Measurements from ENCODE around the gene RNF44.

Gene RNF44

GRCh38 chr5:176514244-176514950 lies 22.8 kb downstream of the RNF44 start:
- Histone ChIP-seq H3K9ac (ENCODE audit: low read depth, low read length) (no peak overlapping the region), H3K27me3 (ENCODE audit: insufficient read depth, low read length) (no peaks in the 10 kb centered on the region), H3K36me3 (ENCODE audit: insufficient read depth, low read length) (peaks cover 4% of the 10 kb centered on the region; the same call in 1 of the 2 replicates), H3K9me3 (ENCODE audit: insufficient read depth, low read depth, low read length) (no peaks in the 10 kb centered on the region), H3K27ac (ENCODE audit: low read depth, low read length) (no peak overlapping the region), H3K4me1 (ENCODE audit: insufficient read depth, low read length) (no peaks in the 10 kb centered on the region), H3K4me3 (ENCODE audit: low read length) (no peak overlapping the region)
- WGBS = 92% methylated on average over 11 of the region's 11 CpGs

GRCh38 chr5:176513788-176514187 lies 23.4 kb downstream of the RNF44 start:
- WGBS = 90% methylated on average over 12 of the region's 12 CpGs
- Histone ChIP-seq H3K4me1 (ENCODE audit: insufficient read depth, low read length) (no peaks in the 10 kb centered on the region), H3K4me3 (ENCODE audit: low read length) (no peak overlapping the region)

GRCh38 chr5:176508603-176509002 lies 28.6 kb downstream of the RNF44 start:
- WGBS = 96% methylated on average over 4 of the region's 4 CpGs
- H3K4me1 ChIP-seq (ENCODE audit: insufficient read depth, low read length) = no peaks in the 10 kb centered on the region
- H3K36me3 ChIP-seq (ENCODE audit: insufficient read depth, low read length) = peaks cover 60% of the 10 kb centered on the region
- no peaks in the 10 kb centered on the region for H3K27me3 ChIP-seq (ENCODE audit: insufficient read depth, low read length)
- no peak overlapping the region for H3K4me3 ChIP-seq (ENCODE audit: low read length)
- no peaks in the 10 kb centered on the region for H3K9me3 ChIP-seq (ENCODE audit: insufficient read depth, low read depth, low read length)
- no peak overlapping the region for H3K9ac ChIP-seq (ENCODE audit: low read depth, low read length)
- no peak overlapping the region for H3K27ac ChIP-seq (ENCODE audit: low read depth, low read length)

More at GRCh38 chr5:176513788-176514187, 23.4 kb downstream of the RNF44 start:
- H3K27ac ChIP-seq (ENCODE audit: low read depth, low read length) = no peak overlapping the region
- H3K9me3 ChIP-seq (ENCODE audit: insufficient read depth, low read depth, low read length) = no peaks in the 10 kb centered on the region
- no peak overlapping the region for H3K9ac ChIP-seq (ENCODE audit: low read depth, low read length)
- peaks cover 11% of the 10 kb centered on the region; the same call in 1 of the 2 replicates for H3K36me3 ChIP-seq (ENCODE audit: insufficient read depth, low read length)
- no peaks in the 10 kb centered on the region for H3K27me3 ChIP-seq (ENCODE audit: insufficient read depth, low read length)

GRCh38 chr5:176507911-176508310 lies 29.3 kb downstream of the RNF44 start:
- Histone ChIP-seq H3K36me3 (ENCODE audit: insufficient read depth, low read length) (peaks cover 66% of the 10 kb centered on the region), H3K27me3 (ENCODE audit: insufficient read depth, low read length) (no peaks in the 10 kb centered on the region), H3K4me3 (ENCODE audit: low read length) (no peak overlapping the region), H3K9me3 (ENCODE audit: insufficient read depth, low read depth, low read length) (no peaks in the 10 kb centered on the region), H3K27ac (ENCODE audit: low read depth, low read length) (no peak overlapping the region), H3K4me1 (ENCODE audit: insufficient read depth, low read length) (no peaks in the 10 kb centered on the region), H3K9ac (ENCODE audit: low read depth, low read length) (no peak overlapping the region)
- 92% methylated on average over 2 of the region's 2 CpGs for WGBS

- H3K9ac ChIP-seq (ENCODE audit: low read depth, low read length) = no peak overlapping the region
- peaks cover 95% of the 10 kb centered on the region for H3K36me3 ChIP-seq (ENCODE audit: insufficient read depth, low read length)
- H3K27ac ChIP-seq (ENCODE audit: low read depth, low read length) = no peak overlapping the region
- H3K9me3 ChIP-seq (ENCODE audit: insufficient read depth, low read depth, low read length) = no peaks in the 10 kb centered on the region
- 94% methylated on average over 5 of the region's 5 CpGs for WGBS
- no peaks in the 10 kb centered on the region for H3K4me1 ChIP-seq (ENCODE audit: insufficient read depth, low read length)
- no peaks in the 10 kb centered on the region for H3K27me3 ChIP-seq (ENCODE audit: insufficient read depth, low read length)
- H3K4me3 ChIP-seq (ENCODE audit: low read length) = no peak overlapping the region
Observed at GRCh38 chr5:176503496-176503895, 33.7 kb downstream of the RNF44 start.

- Histone ChIP-seq H3K4me3 (ENCODE audit: low read length) (no peak overlapping the region), H3K9me3 (ENCODE audit: insufficient read depth, low read depth, low read length) (no peaks in the 10 kb centered on the region), H3K27me3 (ENCODE audit: insufficient read depth, low read length) (no peaks in the 10 kb centered on the region), H3K4me1 (ENCODE audit: insufficient read depth, low read length) (no peaks in the 10 kb centered on the region), H3K9ac (ENCODE audit: low read depth, low read length) (no peak overlapping the region), H3K27ac (ENCODE audit: low read depth, low read length) (no peak overlapping the region), H3K36me3 (ENCODE audit: insufficient read depth, low read length) (peaks cover 95% of the 10 kb centered on the region)
- WGBS = 94% methylated on average over 1 of the region's 1 CpG
Observed at GRCh38 chr5:176501333-176501732, 35.9 kb downstream of the RNF44 start.

- no peaks in the 10 kb centered on the region for H3K4me1 ChIP-seq (ENCODE audit: insufficient read depth, low read length)
- 93% methylated on average over 3 of the region's 3 CpGs for WGBS
- no peak overlapping the region for H3K4me3 ChIP-seq (ENCODE audit: low read length)
- no peaks in the 10 kb centered on the region for H3K9me3 ChIP-seq (ENCODE audit: insufficient read depth, low read depth, low read length)
- H3K9ac ChIP-seq (ENCODE audit: low read depth, low read length) = no peak overlapping the region
- no peaks in the 10 kb centered on the region for H3K27me3 ChIP-seq (ENCODE audit: insufficient read depth, low read length)
- no peak overlapping the region for H3K27ac ChIP-seq (ENCODE audit: low read depth, low read length)
- peaks cover 95% of the 10 kb centered on the region for H3K36me3 ChIP-seq (ENCODE audit: insufficient read depth, low read length)
Observed at GRCh38 chr5:176500511-176500910, 36.7 kb downstream of the RNF44 start.

GRCh38 chr5:176499273-176499672 lies 37.9 kb downstream of the RNF44 start:
- Histone ChIP-seq H3K27me3 (ENCODE audit: insufficient read depth, low read length) (no peaks in the 10 kb centered on the region), H3K4me1 (ENCODE audit: insufficient read depth, low read length) (no peaks in the 10 kb centered on the region), H3K27ac (ENCODE audit: low read depth, low read length) (no peak overlapping the region), H3K36me3 (ENCODE audit: insufficient read depth, low read length) (peaks cover 95% of the 10 kb centered on the region), H3K9ac (ENCODE audit: low read depth, low read length) (no peak overlapping the region), H3K4me3 (ENCODE audit: low read length) (no peak overlapping the region), H3K9me3 (ENCODE audit: insufficient read depth, low read depth, low read length) (no peaks in the 10 kb centered on the region)
- WGBS = 95% methylated on average over 5 of the region's 5 CpGs

GRCh38 chr5:176497852-176498251 lies 39.4 kb downstream of the RNF44 start:
- 94% methylated on average over 9 of the region's 9 CpGs for WGBS
- no peak overlapping the region for H3K27ac ChIP-seq (ENCODE audit: low read depth, low read length)
- H3K36me3 ChIP-seq (ENCODE audit: insufficient read depth, low read length) = peaks cover 97% of the 10 kb centered on the region
- no peak overlapping the region for H3K9ac ChIP-seq (ENCODE audit: low read depth, low read length)
- no peak overlapping the region for H3K4me3 ChIP-seq (ENCODE audit: low read length)
- no peaks in the 10 kb centered on the region for H3K27me3 ChIP-seq (ENCODE audit: insufficient read depth, low read length)
- H3K4me1 ChIP-seq (ENCODE audit: insufficient read depth, low read length) = no peaks in the 10 kb centered on the region
- no peaks in the 10 kb centered on the region for H3K9me3 ChIP-seq (ENCODE audit: insufficient read depth, low read depth, low read length)

GRCh38 chr5:176492431-176492830 lies 44.8 kb downstream of the RNF44 start:
- no peak overlapping the region for H3K9ac ChIP-seq (ENCODE audit: low read depth, low read length)
- no peaks in the 10 kb centered on the region for H3K9me3 ChIP-seq (ENCODE audit: insufficient read depth, low read depth, low read length)
- no peak overlapping the region for H3K27ac ChIP-seq (ENCODE audit: low read depth, low read length)
- no peaks in the 10 kb centered on the region for H3K27me3 ChIP-seq (ENCODE audit: insufficient read depth, low read length)
- no peaks in the 10 kb centered on the region for H3K4me1 ChIP-seq (ENCODE audit: insufficient read depth, low read length)
- H3K4me3 ChIP-seq (ENCODE audit: low read length) = no peak overlapping the region
- H3K36me3 ChIP-seq (ENCODE audit: insufficient read depth, low read length) = peaks cover 93% of the 10 kb centered on the region
- 92% methylated on average over 3 of the region's 3 CpGs for WGBS

GRCh38 chr5:176491901-176492300 lies 45.3 kb downstream of the RNF44 start:
- H3K27ac ChIP-seq (ENCODE audit: low read depth, low read length) = no peak overlapping the region
- no peaks in the 10 kb centered on the region for H3K27me3 ChIP-seq (ENCODE audit: insufficient read depth, low read length)
- H3K36me3 ChIP-seq (ENCODE audit: insufficient read depth, low read length) = peaks cover 93% of the 10 kb centered on the region

GRCh38 chr5:176491101-176491502 lies 46.1 kb downstream of the RNF44 start:
- H3K27me3 ChIP-seq (ENCODE audit: insufficient read depth, low read length) = no peaks in the 10 kb centered on the region
- H3K9ac ChIP-seq (ENCODE audit: low read depth, low read length) = no peak overlapping the region
- H3K36me3 ChIP-seq (ENCODE audit: insufficient read depth, low read length) = peaks cover 93% of the 10 kb centered on the region
- H3K4me3 ChIP-seq (ENCODE audit: low read length) = no peak overlapping the region
- 97% methylated on average over 3 of the region's 3 CpGs for WGBS
- H3K4me1 ChIP-seq (ENCODE audit: insufficient read depth, low read length) = no peaks in the 10 kb centered on the region
- no peaks in the 10 kb centered on the region for H3K9me3 ChIP-seq (ENCODE audit: insufficient read depth, low read depth, low read length)
- no peak overlapping the region for H3K27ac ChIP-seq (ENCODE audit: low read depth, low read length)

More at GRCh38 chr5:176491901-176492300, 45.3 kb downstream of the RNF44 start:
- Histone ChIP-seq H3K4me3 (ENCODE audit: low read length) (no peak overlapping the region), H3K9ac (ENCODE audit: low read depth, low read length) (no peak overlapping the region), H3K4me1 (ENCODE audit: insufficient read depth, low read length) (no peaks in the 10 kb centered on the region), H3K9me3 (ENCODE audit: insufficient read depth, low read depth, low read length) (no peaks in the 10 kb centered on the region)
- 97% methylated on average over 8 of the region's 8 CpGs for WGBS
